ENCODE data around the gene CENPE. TPM values are rescaled to one million over a fixed set of nuclear protein-coding genes. Genes with fewer than 3 reads are reported as not detected.

Gene CENPE
- polyA plus RNA-seq, 3 donors, result 0.03 to 0.17 (median 0.07) TPM

- H3K79me2 ChIP-seq (ENCODE audit: insufficient read depth, low read length), result no peaks in the 10 kb centered on the region
- peaks cover 0 to 5% (median 0%) of the 10 kb centered on the region in 7 donors for H3K9me3 Mint-ChIP-seq
- H3K27ac ChIP-seq (ENCODE audit: low read depth in 1 of 2, low read length in 2 of 2), result no peak overlapping the region
- no peaks in the 10 kb centered on the region for H4K20me1 ChIP-seq (ENCODE audit: insufficient read depth, low read length)
- intact Hi-C loops (cut with micrococcal nuclease), result no loop called here
- no CpG with 5 or more reads among the region's 4 CpGs for WGBS (ENCODE audit: insufficient coverage)
- H3K4me2 ChIP-seq (replicated peaks; ENCODE audit: extremely low read depth, low read length, poor library complexity, severe bottlenecking), result no peak overlapping the region
- peaks cover 18 to 35% of the 10 kb centered on the region in 2 donors for H3K36me3 ChIP-seq (replicated peaks in 1 of 2; ENCODE audit: control insufficient read depth in 1 of 2, insufficient read depth in 2 of 2, low read length in 2 of 2)
- no peaks in the 10 kb centered on the region for H3K27me3 ChIP-seq (ENCODE audit: control insufficient read depth in 2 of 2, insufficient read depth in 2 of 2, low read length in 2 of 2)
- H3K4me1 Mint-ChIP-seq, result peaks cover 19% of the 10 kb centered on the region
- H3K27me3 Mint-ChIP-seq (ENCODE audit: low read depth in 3 of 3), result no peaks in the 10 kb centered on the region
- no peak overlapping the region for H3K9ac ChIP-seq (ENCODE audit: insufficient read depth, low read length, poor library complexity, severe bottlenecking)
- no peak for DNase-seq
- no peak for TF ChIP-seq CTCF (IDR thresholded peaks at IDR 0.05)
- peaks cover 17 to 38% of the 10 kb centered on the region in 2 donors for H3K36me3 Mint-ChIP-seq
- no peak overlapping the region for H3K4me3 Mint-ChIP-seq
- peaks cover 11 to 12% of the 10 kb centered on the region in 2 donors for H3K4me1 ChIP-seq (ENCODE audit: control insufficient read depth in 1 of 2, insufficient read depth in 2 of 2, low read length in 2 of 2)
- H3K9me3 ChIP-seq (replicated peaks in 1 of 2; ENCODE audit: control insufficient read depth in 1 of 2, insufficient read depth in 1 of 2, low read length in 2 of 2), result no peaks in the 10 kb centered on the region
- H3K27ac Mint-ChIP-seq, result peak overlapping the region in 1 of 7 donors; percentile 58
- H2AFZ ChIP-seq (ENCODE audit: insufficient read depth, low read depth, low read length, poor library complexity, severe bottlenecking), result no peak overlapping the region
- H3K4me3 ChIP-seq (replicated peaks in 1 of 3; ENCODE audit: low read depth in 2 of 3, low read length in 3 of 3), result no peak overlapping the region
Observed at GRCh38 chr4:103158760-103159159, 39.4 kb downstream of the CENPE start.

- no CpG with 5 or more reads among the region's 3 CpGs for WGBS (ENCODE audit: insufficient coverage)
- peak overlapping the region in 6 of 7 donors; percentile 1 to 54 (median 49) for H3K27ac Mint-ChIP-seq
Observed at GRCh38 chr4:103156106-103156505, 42.0 kb downstream of the CENPE start.

More at GRCh38 chr4:103156106-103156505, 42.0 kb downstream of the CENPE start:
- intact Hi-C loops (cut with micrococcal nuclease), result no loop called here
- H3K27ac ChIP-seq (ENCODE audit: low read depth in 1 of 2, low read length in 2 of 2), result peak overlapping the region in 1 of 2 donors; percentile 61
- H3K4me2 ChIP-seq (replicated peaks; ENCODE audit: extremely low read depth, low read length, poor library complexity, severe bottlenecking), result peak overlapping the region; percentile 4
- TF ChIP-seq CTCF (IDR thresholded peaks at IDR 0.05), result no peak
- no peaks in the 10 kb centered on the region for H3K27me3 ChIP-seq (ENCODE audit: control insufficient read depth in 2 of 2, insufficient read depth in 2 of 2, low read length in 2 of 2)
- H3K79me2 ChIP-seq (ENCODE audit: insufficient read depth, low read length), result no peaks in the 10 kb centered on the region
- H3K36me3 ChIP-seq (replicated peaks in 1 of 2; ENCODE audit: control insufficient read depth in 1 of 2, insufficient read depth in 2 of 2, low read length in 2 of 2), result peaks cover 19 to 33% of the 10 kb centered on the region in 2 donors
- peak overlapping the region in 1 of 3 experiments; percentile 17 for H3K4me3 ChIP-seq (replicated peaks in 1 of 3; ENCODE audit: low read depth in 2 of 3, low read length in 3 of 3)
- no peak overlapping the region for H2AFZ ChIP-seq (ENCODE audit: insufficient read depth, low read depth, low read length, poor library complexity, severe bottlenecking)
- peaks cover 11 to 12% of the 10 kb centered on the region in 2 donors for H3K4me1 ChIP-seq (ENCODE audit: control insufficient read depth in 1 of 2, insufficient read depth in 2 of 2, low read length in 2 of 2)
- no peaks in the 10 kb centered on the region for H3K9me3 ChIP-seq (replicated peaks in 1 of 2; ENCODE audit: control insufficient read depth in 1 of 2, insufficient read depth in 1 of 2, low read length in 2 of 2)
- no peaks in the 10 kb centered on the region for H4K20me1 ChIP-seq (ENCODE audit: insufficient read depth, low read length)
- H3K4me1 Mint-ChIP-seq, result peaks cover 19% of the 10 kb centered on the region
- peaks cover 12 to 42% of the 10 kb centered on the region in 2 donors for H3K36me3 Mint-ChIP-seq
- peaks cover 0 to 5% (median 0%) of the 10 kb centered on the region in 7 donors for H3K9me3 Mint-ChIP-seq
- DNase-seq, result peak; percentile 23 to 64 (median 36)
- peak overlapping the region in 1 of 2 donors; percentile 37 for H3K4me3 Mint-ChIP-seq
- no peaks in the 10 kb centered on the region for H3K27me3 Mint-ChIP-seq (ENCODE audit: low read depth in 3 of 3)
- H3K9ac ChIP-seq (ENCODE audit: insufficient read depth, low read length, poor library complexity, severe bottlenecking), result no peak overlapping the region
